HepG2 (cell line): ENCODE data around the gene TOM1L2. TPM values are rescaled to one million over a fixed set of nuclear protein-coding genes. Genes with fewer than 3 reads are reported as not detected.

Experiments used
- ATAC-seq: fragments of 200-7000 bp; cut with Tn5 transposase; 3 replicates; pipeline ENCODE4 v1.9.1; 2020; ENCODE audit warnings: mild to moderate bottlenecking, moderate library complexity
- BruUV-seq: library from RNA; stranded (reverse); fragments of 400-500 nt; replicated peaks from 2 replicates; lab custom pipeline; 2021; lab: Mats Ljungman, UMichigan
- CTCF ChIA-PET: fragments of 300-600 bp; formaldehyde crosslinking; extraction: SDS; loops from one replicate; lab custom pipeline; 2021; ENCODE audit warnings: low total read pairs, inconsistent platforms, low intra/inter-chr PET ratio; lab: Yijun Ruan, JAX
- POLR2A ChIA-PET: fragments of 350-600 bp; sonication (Branson Sonifier 250); formaldehyde crosslinking; loops from one replicate; lab custom pipeline; 2020; ENCODE audit warnings: antibody characterized with exemption, inconsistent platforms; lab: Yijun Ruan, JAX
- DNase-seq: peaks from one replicate; pipeline ENCODE4 v3.0.0-alpha.2; 2015; ENCODE audit warnings: low spot score
- FAIRE-seq: peaks from 3 replicates; lab custom pipeline; 2011; peaks lifted over from hg19 to GRCh38; lab: Jason Lieb, UNC
- H2AFZ ChIP-seq: one replicate; pipeline ENCODE4 v1.6.1; 2011; ENCODE audit warnings: low read length, inconsistent platforms
- H3K27ac ChIP-seq: fragments of 300-600 bp; 3 replicates; pipeline ENCODE4 v1.8.0; 2011; ENCODE audit warnings: mixed run types, mild to moderate bottlenecking, mixed read lengths, low read length, inconsistent platforms; ENCODE audit not compliant: insufficient read depth; ENCODE audit errors: extremely low read length
- H3K27me3 ChIP-seq, 2 experiments: fragments of 200-600 bp in 1 of 2; 2 replicates in 1 of 2; 3 replicates in 1 of 2; pipeline versions ENCODE4 v1.6.0 to v1.8.0; 2011; ENCODE audit warnings: low read length in 2 of 2, mild to moderate bottlenecking in 2 of 2, moderate library complexity in 2 of 2, inconsistent platforms in 1 of 2; ENCODE audit not compliant: insufficient read depth in 2 of 2, control insufficient read depth in 1 of 2
- H3K36me3 ChIP-seq, 2 experiments: fragments of 200-600 bp in 1 of 2; replicated peaks in 1 of 2; 2 replicates in 1 of 2; 3 replicates in 1 of 2; pipeline versions ENCODE4 v1.5.1 to v1.8.0; 2011; ENCODE audit warnings: low read length in 2 of 2, inconsistent platforms in 1 of 2; ENCODE audit not compliant: insufficient read depth in 2 of 2, control insufficient read depth in 1 of 2
- H3K4me1 ChIP-seq: 2 replicates; pipeline ENCODE4 v1.5.1; 2012; ENCODE audit warnings: low read length, inconsistent platforms; ENCODE audit not compliant: insufficient read depth
- H3K4me2 ChIP-seq: 2 replicates; pipeline ENCODE4 v1.6.0; 2011; ENCODE audit warnings: low read depth, low read length, inconsistent platforms
- H3K4me3 ChIP-seq, 3 experiments: fragments of 200-600 bp in 1 of 3; sonication (generic), shearing (Covaris generic) in 1 of 3; replicated peaks in 1 of 3; 2 replicates each; pipeline ENCODE4 v1.5.1; 2011 to 2016; ENCODE audit warnings: low read length in 3 of 3, inconsistent platforms in 2 of 3, low read depth in 2 of 3, mild to moderate bottlenecking in 2 of 3, control low read depth in 1 of 3, mixed read lengths in 1 of 3; ENCODE audit not compliant: insufficient read depth in 1 of 3
- H3K79me2 ChIP-seq: one replicate; pipeline ENCODE4 v1.6.1; 2011; ENCODE audit warnings: low read length, inconsistent platforms; ENCODE audit not compliant: insufficient read depth
- H3K9ac ChIP-seq: 2 replicates; pipeline ENCODE4 v1.6.0; 2011; ENCODE audit warnings: mild to moderate bottlenecking, low read depth, low read length, inconsistent platforms; ENCODE audit not compliant: insufficient read depth
- H3K9me3 ChIP-seq: 2 replicates; pipeline ENCODE4 v1.5.1; 2012; ENCODE audit warnings: mild to moderate bottlenecking, low read length
- H4K20me1 ChIP-seq: 2 replicates; pipeline ENCODE4 v1.6.0; 2011; ENCODE audit warnings: inconsistent platforms, mild to moderate bottlenecking, low read length, moderate library complexity; ENCODE audit not compliant: insufficient read depth
- ARID5B ChIP-seq: IDR thresholded peaks from 2 replicates; pipeline ENCODE4 v1.4.0; 2020; ENCODE audit warnings: mild to moderate bottlenecking, missing genetic modification reagents
- HNF1A ChIP-seq, 2 experiments: sonication (generic) in 1 of 2; formaldehyde crosslinking in 1 of 2; IDR thresholded peaks; 2 replicates each; pipeline versions ENCODE4 v1.4.0 to v1.6.1; 2016 to 2020; ENCODE audit warnings: borderline replicate concordance in 1 of 2, low read depth in 1 of 2, mild to moderate bottlenecking in 1 of 2, missing genetic modification reagents in 1 of 2
- HOXA3 ChIP-seq: sonication (generic); formaldehyde crosslinking; IDR thresholded peaks from 2 replicates; pipeline ENCODE4 v1.5.0; 2020; ENCODE audit warnings: missing genetic modification reagents
- KLF12 ChIP-seq: sonication (generic); formaldehyde crosslinking; IDR thresholded peaks from 2 replicates; pipeline ENCODE4 v1.4.0; 2020; ENCODE audit warnings: missing genetic modification reagents, borderline replicate concordance
- MIER2 ChIP-seq: IDR thresholded peaks from 2 replicates; pipeline ENCODE4 v1.6.1; 2016; ENCODE audit warnings: missing biosample characterization, missing genetic modification reagents
- SOX13 ChIP-seq, 3 experiments: fragments of 450-650 bp in 1 of 3; sonication (generic) in 1 of 3; formaldehyde crosslinking in 1 of 3; IDR thresholded peaks in 2 of 3; conservative IDR thresholded peaks in 1 of 3; 2 replicates each; pipeline versions ENCODE4 v1.5.0 to v1.6.1; 2016 to 2020; ENCODE audit warnings: antibody characterized with exemption in 1 of 3, mild to moderate bottlenecking in 1 of 3, missing compliant biosample characterization in 1 of 3, missing genetic modification reagents in 1 of 3, moderate library complexity in 1 of 3
- ZNF430 ChIP-seq: sonication (generic); formaldehyde crosslinking; IDR thresholded peaks from 2 replicates; pipeline ENCODE4 v1.9.0; 2021; ENCODE audit warnings: mild to moderate bottlenecking, missing genetic modification reagents
- WGBS: methylation state at CpG from one replicate; pipeline ENCODE4 v1.1.6; 2017; ENCODE audit warnings: low lambda C conversion rate; 5-methylcytosine and 5-hydroxymethylcytosine counted together
- in situ Hi-C: cut with HindIII; loops from 2 replicates; pipeline ENCODE4 v1.10.0; 2017; ENCODE audit warnings: low pct_unique_long_range_greater_than_20kb; ENCODE audit not compliant: extremely low pct_ligation_motif_present
- intact Hi-C: fragments of 100-400 bp; cut with micrococcal nuclease; formaldehyde crosslinking; loops from one replicate; pipeline ENCODE4 v1.10.0; 2022; ENCODE audit not compliant: unreplicated experiment
- polyA plus RNA-seq, 8 experiments: library from polyadenylated mRNA; depleted of rRNA in 3 of 8; stranded (reverse) in 7 of 8; unstranded in 1 of 8; fragments of >200 nt; fragmentation: Illumina TruSeq in 4 of 8; extraction: Trizol in 4 of 8; gene quantifications; 2 replicates each; pipeline versions ENCODE4 v1.2.1 to v1.2.3, GENCODE V29; 2011 to 2016; ENCODE audit warnings: low read depth in 4 of 8, missing spikeins in 1 of 8, mixed read lengths in 1 of 8; ENCODE audit not compliant: insufficient read depth in 1 of 8
- total RNA-seq, 5 experiments: library from RNA; depleted of rRNA; stranded (reverse); fragments of >200 nt; fragmentation: Illumina TruSeq; extraction: Trizol; gene quantifications; 2 replicates each; pipeline ENCODE4 v1.2.3, GENCODE V29; 2016; ENCODE audit warnings: low read depth in 1 of 5
- TF ChIP-seq, protein P1 (sequence below): sonication (generic); formaldehyde crosslinking; IDR thresholded peaks from 2 replicates; pipeline ENCODE4 v1.4.0; 2020; ENCODE audit warnings: missing genetic modification reagents
- TF ChIP-seq, protein P2 (sequence below): IDR thresholded peaks from 2 replicates; pipeline ENCODE4 v1.6.1; 2012; ENCODE audit warnings: inconsistent platforms

Gene TOM1L2
- total and polyA plus RNA-seq, 2 of the 13 experiments (the other 11 are each of a cell fraction or from before 2014, with no cell fraction given), result 4.7 to 7.4 TPM

DNA sequence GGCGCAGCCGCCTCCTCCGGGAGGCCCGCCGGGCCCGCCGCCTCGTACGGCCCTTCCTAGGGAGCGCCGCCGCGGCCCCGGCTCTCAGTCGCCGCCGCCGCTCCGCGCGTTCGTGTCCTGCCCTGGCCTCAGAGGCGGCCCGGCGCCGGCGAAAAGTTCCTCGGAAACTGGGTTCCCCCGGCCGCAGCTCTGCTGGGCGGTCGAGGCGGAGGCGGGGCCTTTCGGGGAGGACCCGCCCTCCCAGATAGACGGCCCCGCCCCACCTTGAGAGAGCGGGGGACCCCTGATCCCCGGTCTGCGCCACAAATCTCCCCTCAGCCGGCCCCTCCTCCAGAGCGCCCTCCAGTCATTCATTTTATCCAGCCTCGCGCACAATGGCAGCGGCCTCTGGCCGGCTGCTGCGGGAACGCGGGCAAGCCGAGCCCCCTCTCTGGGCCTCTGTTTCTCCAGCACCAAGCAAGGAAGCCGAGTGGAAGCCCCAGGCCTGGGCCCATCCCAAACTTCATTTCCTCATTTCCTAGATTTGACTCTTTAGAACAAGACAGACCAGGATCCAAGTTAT is 135.3 kb downstream of the TOM1L2 start, which contains the start of gene SREBF1:
TSS of gene SREBF1 (minus strand) at position 169 of the 562 bp plus-strand sequence. CDS start 169 bp downstream, outside the sequence.
- intact Hi-C loops, result loop anchor here (1.0 kb wide), 1 partner anchor 25 kb away; no protein-coding TSS in a partner anchor
- no peaks in the 10 kb centered on the region for H3K27me3 ChIP-seq
- DNase-seq (peak; percentile 37), ATAC-seq (peak; percentile 10), FAIRE-seq (no peak)
- in situ Hi-C loops, result no loop called here
- H2AFZ ChIP-seq, result no peak within 1 kb of the TSS
- WGBS, result 2% methylated on average over 11 of the region's 52 CpGs
- BruUV-seq, result no TSS peak
- H3K4me3 ChIP-seq, result peak within 1 kb of the TSS; percentile 82 to 94 (median 91)
- H3K79me2 ChIP-seq, result peaks cover 43% of the 10 kb centered on the region
- H3K9ac ChIP-seq, result peak within 1 kb of the TSS; percentile 99
- H3K9me3 ChIP-seq, result no peaks in the 10 kb centered on the region
- CTCF ChIA-PET, result interaction anchor here (1.1 kb wide), 1 partner anchor 24 kb away, joined by 3 read pairs; no protein-coding TSS in a partner anchor
- peak within 1 kb of the TSS; percentile 91 for H3K4me2 ChIP-seq
- H3K36me3 ChIP-seq, result peaks cover 4 to 10% of the 10 kb centered on the region in 2 experiments
- peak within 1 kb of the TSS; percentile 90 for H3K27ac ChIP-seq
- H3K4me1 ChIP-seq, result peaks cover 84% of the 10 kb centered on the region
- POLR2A ChIA-PET, result interaction anchor here (0.6 to 4.2 kb wide), 17 partner anchors 11 to 1399 kb away, joined by 3 to 69 read pairs (median 4); partner anchors contain the start of genes DRC3, PEMT and TOM1L2
- peaks cover 20% of the 10 kb centered on the region; the same call in 1 of the 2 replicates for H4K20me1 ChIP-seq
- no peak for TF ChIP-seq HNF1A (IDR thresholded peaks at IDR 0.05; ENCODE audit: low read depth)
- no peak for TF ChIP-seq HNF1A (CRISPR knock-in tag; IDR thresholded peaks at IDR 0.05; ENCODE audit: borderline replicate concordance)
- 0 out of 2 replicates have a peak, but pooled peaks have one; percentile 5 for TF ChIP-seq ARID5B (CRISPR knock-in tag)
- no peak for TF ChIP-seq SOX13 (IDR thresholded peaks at IDR 0.05)
- peak in 1 of 2 experiments; percentile 18; a peak in 1 of 4 replicates for TF ChIP-seq SOX13 (CRISPR knock-in tag; conservative IDR thresholded peaks at IDR 0.05 in 1 of 2, IDR thresholded peaks at IDR 0.05 in 1 of 2)
- no peak for TF ChIP-seq KLF12 (CRISPR knock-in tag)
- TF ChIP-seq, protein P1, sequence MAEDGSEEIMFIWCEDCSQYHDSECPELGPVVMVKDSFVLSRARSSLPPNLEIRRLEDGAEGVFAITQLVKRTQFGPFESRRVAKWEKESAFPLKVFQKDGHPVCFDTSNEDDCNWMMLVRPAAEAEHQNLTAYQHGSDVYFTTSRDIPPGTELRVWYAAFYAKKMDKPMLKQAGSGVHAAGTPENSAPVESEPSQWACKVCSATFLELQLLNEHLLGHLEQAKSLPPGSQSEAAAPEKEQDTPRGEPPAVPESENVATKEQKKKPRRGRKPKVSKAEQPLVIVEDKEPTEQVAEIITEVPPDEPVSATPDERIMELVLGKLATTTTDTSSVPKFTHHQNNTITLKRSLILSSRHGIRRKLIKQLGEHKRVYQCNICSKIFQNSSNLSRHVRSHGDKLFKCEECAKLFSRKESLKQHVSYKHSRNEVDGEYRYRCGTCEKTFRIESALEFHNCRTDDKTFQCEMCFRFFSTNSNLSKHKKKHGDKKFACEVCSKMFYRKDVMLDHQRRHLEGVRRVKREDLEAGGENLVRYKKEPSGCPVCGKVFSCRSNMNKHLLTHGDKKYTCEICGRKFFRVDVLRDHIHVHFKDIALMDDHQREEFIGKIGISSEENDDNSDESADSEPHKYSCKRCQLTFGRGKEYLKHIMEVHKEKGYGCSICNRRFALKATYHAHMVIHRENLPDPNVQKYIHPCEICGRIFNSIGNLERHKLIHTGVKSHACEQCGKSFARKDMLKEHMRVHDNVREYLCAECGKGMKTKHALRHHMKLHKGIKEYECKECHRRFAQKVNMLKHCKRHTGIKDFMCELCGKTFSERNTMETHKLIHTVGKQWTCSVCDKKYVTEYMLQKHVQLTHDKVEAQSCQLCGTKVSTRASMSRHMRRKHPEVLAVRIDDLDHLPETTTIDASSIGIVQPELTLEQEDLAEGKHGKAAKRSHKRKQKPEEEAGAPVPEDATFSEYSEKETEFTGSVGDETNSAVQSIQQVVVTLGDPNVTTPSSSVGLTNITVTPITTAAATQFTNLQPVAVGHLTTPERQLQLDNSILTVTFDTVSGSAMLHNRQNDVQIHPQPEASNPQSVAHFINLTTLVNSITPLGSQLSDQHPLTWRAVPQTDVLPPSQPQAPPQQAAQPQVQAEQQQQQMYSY, result no peak
- TF ChIP-seq, protein P2, sequence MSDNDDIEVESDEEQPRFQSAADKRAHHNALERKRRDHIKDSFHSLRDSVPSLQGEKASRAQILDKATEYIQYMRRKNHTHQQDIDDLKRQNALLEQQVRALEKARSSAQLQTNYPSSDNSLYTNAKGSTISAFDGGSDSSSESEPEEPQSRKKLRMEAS, result no peak
- 0 out of 2 replicates have a peak, but pooled peaks have one; percentile 47 for TF ChIP-seq ZNF430
- peak; percentile 2 for TF ChIP-seq HOXA3 (CRISPR knock-in tag)
- no peak for TF ChIP-seq MIER2
